Ovary (tissue), 9 donors: ENCODE measurements around the gene TK2. TPM values are rescaled to one million over a fixed set of nuclear protein-coding genes. Genes with fewer than 3 reads are reported as not detected.

Source experiments
- DNase-seq, 5 donors: peaks; one replicate each; pipeline ENCODE4 v3.0.0-alpha.2; 2019 to 2020
- H3K27ac ChIP-seq, 2 donors: fragments of 200-600 bp; one replicate each; pipeline versions ENCODE4 v1.5.1 to v1.8.0; 2019 to 2022
- H3K27me3 ChIP-seq: fragments of 200-600 bp; one replicate; pipeline ENCODE4 v1.8.0; 2022
- H3K36me3 ChIP-seq: fragments of 200-600 bp; sonication (generic); one replicate; pipeline ENCODE4 v1.5.1; 2019
- H3K4me1 ChIP-seq: one replicate; pipeline ENCODE4 v1.8.1; 2013; ENCODE audit warnings: mild to moderate bottlenecking, moderate library complexity; ENCODE audit not compliant: insufficient read depth
- H3K4me3 ChIP-seq: fragments of 200-600 bp; sonication (generic); one replicate; pipeline ENCODE4 v1.5.1; 2017
- H3K9me3 ChIP-seq, 2 donors: fragments of 200-600 bp in 1 of 2; sonication (generic) in 1 of 2; one replicate each; pipeline versions ENCODE4 v1.5.1 to v1.8.1; 2013 to 2019; ENCODE audit warnings: mild to moderate bottlenecking in 1 of 2, moderate library complexity in 1 of 2
- CTCF ChIP-seq, 3 donors: fragments of 450-650 bp in 2 of 3; fragments of 200-600 bp in 1 of 3; IDR thresholded peaks; one replicate each; pipeline versions ENCODE4 v1.5.1 to v1.8.0; 2016 to 2022; ENCODE audit warnings: antibody characterized with exemption in 3 of 3, mild to moderate bottlenecking in 1 of 3
- EP300 ChIP-seq: sonication (generic); formaldehyde crosslinking; IDR thresholded peaks from one replicate; pipeline ENCODE4 v1.6.1; 2017; ENCODE audit warnings: antibody characterized with exemption
- POLR2A ChIP-seq: fragments of 450-650 bp; IDR thresholded peaks from one replicate; pipeline ENCODE4 v1.6.1; 2017; ENCODE audit warnings: antibody characterized with exemption, mild to moderate bottlenecking, moderate library complexity
- WGBS, 3 donors: extraction: QIAGEN DNeasy Blood & Tissue Kit in 1 of 3; methylation state at CpG; one replicate each; pipeline versions ENCODE4 v1.1.5 to v1.1.7; 2013 to 2017; 5-methylcytosine and 5-hydroxymethylcytosine counted together
- intact Hi-C, 4 donors: fragments of 100-400 bp; cut with DNase I; formaldehyde crosslinking; loops; one replicate each; pipeline versions ENCODE4 v1.11.0 to v1.15.1; 2022 to 2023
- polyA plus RNA-seq, 2 donors: library from polyadenylated mRNA; stranded (reverse); fragments of 200-250 nt in 1 of 2; fragments of 350-450 nt in 1 of 2; fragmentation: Illumina TruSeq in 1 of 2; extraction: RNeasy Lipid Tissue Mini Kit (QIAGEN cat#74804) in 1 of 2; gene quantifications; one replicate each; pipeline ENCODE4 v1.2.3, GENCODE V29; 2013 to 2014
- total RNA-seq, 7 donors: library from RNA; depleted of rRNA in 2 of 7; stranded (reverse); fragments of >200 nt in 2 of 7; fragmentation: NEBNext Ultra II Directional in 3 of 7; extraction: Animal tissue kit (Norgen Biotek cat#: 25700) in 3 of 7; gene quantifications; one replicate each; pipeline versions ENCODE4 v1.1.0 to v1.2.4, GENCODE V29; 2016 to 2023
- donor health status: DM: no; HTN: no; CAD: no; lungs with moderate emphysema.
- donor health status: DM: no; HTN: no; CAD: no.
- donor health status: Bipolar disorder and iron deficiency.
- donor health status: DM: yes; HTN: yes; CAD: no.
- donor health status: DM: no; HTN: no; CAD: no.
- donor health status: DM: yes; HTN: yes; CAD: no.

TK2 gene
- total and polyA plus RNA-seq, 9 donors = 17.0 to 80.6 (median 34.0) TPM

GRCh38 chr16:66484453-66485213 lies 65.3 kb downstream of the TK2 start:
- Histone ChIP-seq H3K4me1 (no peaks in the 10 kb centered on the region), H3K27me3 (no peaks in the 10 kb centered on the region), H3K36me3 (no peaks in the 10 kb centered on the region), H3K4me3 (no peak overlapping the region), H3K9me3 (no peaks in the 10 kb centered on the region), H3K27ac (no peak overlapping the region)
- intact Hi-C loops = loop anchor here (5.0 to 10.0 kb wide), 5 partner anchors 70 to 123 kb away; partner anchors contain the start of genes CKLF (in 1 of the 4) and TK2 (in 1 of the 4)
- TF ChIP-seq POLR2A (no peak), CTCF (IDR thresholded peaks at IDR 0.05) (no peak), EP300 (no peak)
- peak in 2 of 5 donors; percentile 14 to 33 for DNase-seq
- 85 to 88% (median 87%) methylated on average over 15 of the region's 15 CpGs for WGBS, 3 donors

GRCh38 chr16:66483689-66484452 lies 66.1 kb downstream of the TK2 start:
- H3K4me1 ChIP-seq = no peaks in the 10 kb centered on the region
- H3K36me3 ChIP-seq = no peaks in the 10 kb centered on the region
- intact Hi-C loops = loop anchor here (5.0 to 10.0 kb wide), 3 partner anchors 71 to 79 kb away; partner anchors contain the start of genes CKLF (in 1 of the 4) and TK2 (in 1 of the 4)
- H3K27me3 ChIP-seq = no peaks in the 10 kb centered on the region
- WGBS, 3 donors = 39 to 43% (median 39%) methylated on average over 14 of the region's 14 CpGs
- peak; percentile 67 to 85 (median 79) for DNase-seq
- no peaks in the 10 kb centered on the region for H3K9me3 ChIP-seq
- H3K4me3 ChIP-seq = no peak overlapping the region
- no peak overlapping the region for H3K27ac ChIP-seq
- TF ChIP-seq CTCF (IDR thresholded peaks at IDR 0.05) (peak; percentile 72 to 86 (median 85)), POLR2A (no peak)

GRCh38 chr16:66481943-66482390 lies 68.0 kb downstream of the TK2 start:
- WGBS, 3 donors = 53 to 68% (median 56%) methylated on average over 7 of the region's 7 CpGs
- Histone ChIP-seq H3K4me3 (no peak overlapping the region), H3K27me3 (no peaks in the 10 kb centered on the region), H3K36me3 (no peaks in the 10 kb centered on the region), H3K4me1 (peaks cover 3% of the 10 kb centered on the region), H3K9me3 (no peaks in the 10 kb centered on the region), H3K27ac (no peak overlapping the region)
- intact Hi-C loops = loop anchor here (5.0 to 10.0 kb wide), 3 partner anchors 73 to 77 kb away; partner anchors contain the start of genes CKLF (in 1 of the 4) and TK2 (in 1 of the 4)
- peak in 2 of 5 donors; percentile 6 to 20 for DNase-seq
- TF ChIP-seq EP300 = no peak
- no peak for TF ChIP-seq CTCF (IDR thresholded peaks at IDR 0.05)
- TF ChIP-seq POLR2A = no peak

GRCh38 chr16:66481081-66481942 lies 68.6 kb downstream of the TK2 start:
- DNase-seq = peak in 2 of 5 donors; percentile 11 to 28
- intact Hi-C loops = loop anchor here (5.0 to 10.0 kb wide), 3 partner anchors 73 to 77 kb away; partner anchors contain the start of genes CKLF (in 1 of the 4) and TK2 (in 1 of the 4)

More at GRCh38 chr16:66481081-66481942, 68.6 kb downstream of the TK2 start:
- no peaks in the 10 kb centered on the region for H3K9me3 ChIP-seq
- H3K36me3 ChIP-seq = no peaks in the 10 kb centered on the region
- peaks cover 3% of the 10 kb centered on the region for H3K4me1 ChIP-seq
- no peak overlapping the region for H3K27ac ChIP-seq
- H3K4me3 ChIP-seq = no peak overlapping the region
- H3K27me3 ChIP-seq = no peaks in the 10 kb centered on the region
- WGBS, 3 donors = 88 to 91% (median 90%) methylated on average over 25 of the region's 25 CpGs
- TF ChIP-seq CTCF (IDR thresholded peaks at IDR 0.05) (no peak), POLR2A (no peak), EP300 (no peak)
